Ecto neural progenitor cell (in vitro differentiated cells): ENCODE data around the gene LTB4R.
A peak's percentile ranks its signal among the peaks of the same experiment; 100 is the strongest.

Source experiments
- DNase-seq: peaks from one replicate; pipeline ENCODE4 v3.0.0-alpha.2; 2018; ENCODE audit warnings: low spot score

Gene LTB4R

DNA sequence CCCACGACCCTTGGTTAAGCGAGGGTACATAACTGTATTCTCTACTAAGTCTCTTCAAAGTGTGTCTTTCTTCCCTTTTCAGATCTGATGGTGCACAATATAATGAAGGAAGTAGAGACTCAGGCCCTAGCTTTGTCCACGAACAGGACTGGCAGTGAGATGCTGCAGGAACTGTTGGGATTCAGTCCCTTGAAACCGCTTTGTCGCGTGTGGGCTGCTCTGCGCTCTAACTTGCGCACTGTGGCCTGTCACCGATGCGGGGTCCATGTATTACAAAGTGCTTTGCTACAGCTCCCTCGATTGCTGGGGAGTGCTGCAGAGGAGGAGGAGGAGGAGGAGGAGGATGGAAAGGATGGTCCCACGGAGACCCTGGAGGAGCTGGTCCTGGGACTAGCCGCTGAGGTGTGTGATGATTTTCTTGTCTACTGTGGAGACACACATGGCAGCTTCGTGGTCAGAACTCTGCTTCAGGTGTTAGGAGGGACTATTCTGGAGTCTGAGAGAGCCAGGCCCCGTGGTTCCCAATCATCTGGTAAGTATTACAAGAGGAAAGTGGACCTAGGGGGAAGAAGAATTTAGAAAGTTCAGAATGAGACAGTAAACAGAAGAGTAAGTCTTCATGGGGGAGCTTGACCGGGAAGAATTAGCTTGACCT is 10.8 kb upstream of the LTB4R start:
- no peak for DNase-seq

DNA sequence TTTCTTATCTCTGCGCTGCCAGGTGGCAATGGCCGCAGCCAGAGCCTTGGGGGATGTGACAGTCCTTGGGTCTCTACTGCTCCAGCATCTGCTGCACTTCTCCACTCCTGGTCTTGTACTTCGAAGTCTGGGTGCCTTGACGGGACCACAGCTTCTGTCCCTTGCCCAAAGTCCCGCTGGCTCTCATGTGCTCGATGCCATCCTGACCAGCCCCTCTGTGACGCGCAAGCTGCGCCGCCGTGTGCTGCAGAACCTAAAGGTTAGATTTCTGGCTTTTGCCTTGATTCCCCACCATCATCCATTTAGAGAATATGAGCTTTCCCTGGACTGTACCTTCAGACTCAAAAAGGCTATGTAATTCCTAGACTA is 7.3 kb upstream of the LTB4R start:
- DNase-seq: no peak

DNA sequence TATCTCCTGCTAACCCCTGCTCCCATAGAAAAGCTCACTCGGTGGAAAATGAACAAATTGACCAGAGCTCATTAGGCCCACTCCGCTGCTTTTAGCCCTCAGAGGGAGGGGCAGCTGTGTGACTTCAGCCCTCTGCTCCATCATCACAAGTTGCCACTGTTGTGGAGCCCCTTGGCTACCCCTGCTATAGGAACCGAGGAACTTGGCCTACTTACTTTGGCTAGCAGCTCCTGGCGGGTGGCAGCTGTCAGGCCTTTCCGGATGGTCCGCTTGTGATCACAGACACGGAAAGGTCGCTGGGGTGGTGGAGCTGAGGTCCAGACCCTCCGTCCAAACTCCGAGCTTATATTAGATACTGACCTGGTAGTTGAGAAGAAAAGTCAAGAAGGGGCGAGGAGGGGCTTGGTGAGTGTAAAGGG is 4.1 kb upstream of the LTB4R start:
- no peak for DNase-seq

DNA sequence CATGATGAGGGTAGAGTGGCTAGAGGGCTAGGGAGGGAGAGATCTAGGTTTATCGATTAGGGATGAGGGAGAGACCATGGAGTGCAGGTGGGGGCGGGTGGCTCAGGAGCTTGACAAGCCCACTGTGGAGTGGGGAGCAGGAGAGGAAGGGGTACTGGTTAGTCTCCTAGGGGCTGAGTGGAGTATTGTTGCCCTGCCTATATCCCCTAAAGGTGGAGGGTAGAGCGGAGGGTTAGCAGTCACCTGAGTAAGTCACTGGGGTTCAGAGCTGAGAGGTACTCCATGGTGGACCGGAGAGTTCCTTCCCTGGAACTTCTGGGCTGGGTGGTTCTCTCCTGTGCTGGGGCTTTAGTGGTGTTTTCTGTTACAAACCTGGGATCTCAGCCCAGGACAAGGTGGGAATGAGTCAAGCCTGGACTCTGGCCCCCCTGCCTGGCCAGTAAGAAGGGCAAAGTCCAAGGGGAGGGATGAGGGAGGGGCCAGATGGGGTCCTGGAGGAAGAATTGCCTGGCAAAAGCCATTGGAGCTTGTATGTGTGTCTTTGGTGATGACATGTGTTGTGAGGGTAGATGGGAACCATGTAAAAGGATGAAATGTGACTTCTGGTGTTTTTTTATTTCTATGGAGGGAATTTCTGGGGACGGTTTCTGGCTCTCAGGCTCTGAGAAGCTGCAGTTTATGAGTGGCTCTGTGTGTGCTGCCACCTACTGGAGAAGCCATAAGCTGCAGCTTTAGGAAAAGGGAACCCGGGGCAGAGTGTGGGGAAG is 3.5 kb upstream of the LTB4R start, which contains the start of gene CIDEB:
Gene CIDEB (minus strand): TSS at position 403 of the 767 bp plus-strand sequence. CDS start 119 bp downstream, at position 284.
- DNase-seq: peak; percentile 67

DNA sequence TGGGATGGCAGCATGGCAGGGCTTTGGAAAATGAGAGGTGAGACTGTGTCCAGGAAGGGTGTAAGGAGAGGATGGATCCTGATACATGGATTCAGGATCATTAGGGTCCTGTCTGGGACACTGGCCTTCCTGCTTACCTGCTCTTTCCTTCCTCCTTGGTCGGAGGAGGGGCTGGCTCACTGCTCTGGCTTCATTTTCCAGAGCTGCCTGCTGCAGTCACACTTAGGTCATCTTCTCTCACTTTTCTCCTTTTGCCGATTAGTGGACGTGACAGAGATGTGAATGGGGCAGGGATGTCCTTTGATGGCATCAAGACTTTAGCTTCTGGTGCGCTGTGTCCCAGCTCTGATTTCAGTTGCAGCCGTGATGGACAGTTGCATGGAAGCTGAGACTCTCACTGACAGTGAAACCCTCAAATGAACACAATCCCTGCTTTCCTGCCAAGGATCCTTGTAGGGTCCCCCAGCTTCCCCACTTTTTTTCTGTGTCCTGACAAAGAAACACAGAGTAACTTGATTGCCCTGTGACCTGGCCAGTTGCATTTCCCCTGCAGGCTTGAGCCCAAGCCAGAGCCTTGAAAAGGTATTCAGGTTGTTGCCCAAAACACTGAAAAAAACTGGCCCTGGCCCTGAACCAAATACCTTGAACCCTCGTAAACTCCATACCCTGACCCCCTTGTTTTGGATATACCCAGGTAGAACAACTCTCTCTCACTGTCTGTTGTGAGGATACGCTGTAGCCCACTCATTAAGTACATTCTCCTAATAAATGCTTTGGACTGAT is 2.8 kb upstream of the LTB4R start:
- no peak for DNase-seq

DNA sequence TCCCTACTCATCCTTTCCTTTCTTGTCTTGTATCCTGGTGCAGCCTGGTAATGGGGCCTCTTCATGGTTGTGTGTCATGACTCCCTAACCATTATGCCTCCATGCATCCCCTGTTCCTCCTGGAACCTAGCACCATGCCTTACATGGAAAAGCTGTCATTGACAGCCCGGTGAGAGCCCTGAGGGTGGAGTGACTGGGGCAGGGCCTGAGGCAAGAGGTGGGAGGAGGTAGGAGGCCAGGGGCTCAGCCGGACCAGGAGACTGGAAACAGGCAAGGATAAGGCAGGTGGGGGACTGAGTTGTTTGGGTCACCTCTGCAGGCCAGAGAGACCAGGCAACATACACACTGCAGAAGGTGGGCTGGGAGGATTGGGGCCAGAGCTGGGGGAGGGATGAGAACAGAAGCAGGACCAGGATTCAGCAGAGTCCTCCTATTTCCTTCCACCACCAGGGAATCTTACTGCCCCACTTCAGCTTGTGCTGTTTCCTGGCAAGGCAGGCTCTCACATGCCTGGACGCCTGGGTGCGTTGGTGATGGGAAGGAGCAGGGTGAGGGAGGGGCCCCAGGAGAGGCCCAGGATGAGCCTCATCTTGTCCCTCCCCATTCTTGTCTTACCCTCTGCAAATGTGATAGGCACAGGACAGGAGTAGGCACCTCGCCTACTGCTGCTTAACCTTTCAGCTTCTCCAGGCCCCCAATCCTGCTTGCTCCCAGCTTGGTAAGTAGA is 1.6 kb upstream of the LTB4R start, which contains the start of gene LTB4R2:
Gene LTB4R2 (plus strand): TSS at position 603 of the 727 bp plus-strand sequence. CDS start 525 bp downstream, outside the sequence.
- no peak for DNase-seq

DNA sequence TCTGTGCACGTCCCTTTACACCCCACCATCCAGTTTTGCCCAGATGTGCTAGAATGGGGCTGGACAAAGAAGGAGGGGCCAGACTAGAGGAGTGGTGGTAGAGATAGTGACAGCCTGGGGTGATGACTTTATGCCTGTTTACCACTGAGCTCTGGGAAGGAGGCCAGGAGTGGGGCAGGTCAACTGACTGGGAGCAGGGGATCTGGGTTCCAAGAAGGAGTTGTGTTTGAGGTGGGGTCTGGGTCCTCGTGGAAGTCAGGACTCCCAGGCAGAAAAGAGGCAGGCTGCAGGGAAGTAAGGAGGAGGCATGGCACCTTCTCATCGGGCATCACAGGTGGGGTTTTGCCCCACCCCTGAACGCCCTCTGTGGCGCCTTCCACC is 1.0 kb upstream of the LTB4R start:
- DNase-seq: no peak

DNA sequence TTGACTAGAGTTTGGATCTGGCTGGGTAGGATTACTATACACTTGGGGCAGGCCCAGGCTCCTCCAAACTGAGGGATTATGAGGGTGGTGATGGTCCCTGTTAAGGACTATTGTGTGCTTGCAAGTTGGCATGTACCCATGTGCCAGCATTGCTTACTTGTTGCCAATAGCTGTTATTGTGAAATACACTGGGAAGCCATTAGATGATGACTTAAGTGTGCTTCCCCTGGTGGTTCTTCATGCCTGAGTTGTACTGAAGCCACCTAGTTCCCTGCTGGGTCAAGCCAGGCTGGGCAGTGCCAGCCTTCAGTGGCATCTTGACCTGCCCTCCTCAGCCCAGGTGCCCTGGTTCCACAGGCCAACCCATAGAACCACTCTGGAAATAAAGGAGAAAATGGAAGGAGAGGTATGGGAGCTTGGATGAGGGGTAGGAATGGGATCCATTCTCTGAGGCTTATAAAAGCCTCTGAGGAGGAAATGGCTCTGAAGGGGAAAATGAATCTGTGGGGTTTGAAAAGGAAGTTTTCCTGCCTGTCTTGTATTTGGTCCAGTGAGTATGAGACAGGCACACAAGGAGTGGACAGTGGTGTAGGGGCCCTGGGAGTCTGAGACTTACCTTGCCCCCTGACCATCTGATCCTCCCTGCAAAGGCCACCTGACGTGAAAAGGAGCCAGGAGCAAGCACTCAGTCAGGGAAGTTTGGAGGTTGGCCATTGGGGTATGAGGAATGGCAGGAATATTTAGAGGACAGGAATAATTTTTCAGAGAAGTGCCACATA is 724 bp downstream of the LTB4R start:
- DNase-seq: no peak

DNA sequence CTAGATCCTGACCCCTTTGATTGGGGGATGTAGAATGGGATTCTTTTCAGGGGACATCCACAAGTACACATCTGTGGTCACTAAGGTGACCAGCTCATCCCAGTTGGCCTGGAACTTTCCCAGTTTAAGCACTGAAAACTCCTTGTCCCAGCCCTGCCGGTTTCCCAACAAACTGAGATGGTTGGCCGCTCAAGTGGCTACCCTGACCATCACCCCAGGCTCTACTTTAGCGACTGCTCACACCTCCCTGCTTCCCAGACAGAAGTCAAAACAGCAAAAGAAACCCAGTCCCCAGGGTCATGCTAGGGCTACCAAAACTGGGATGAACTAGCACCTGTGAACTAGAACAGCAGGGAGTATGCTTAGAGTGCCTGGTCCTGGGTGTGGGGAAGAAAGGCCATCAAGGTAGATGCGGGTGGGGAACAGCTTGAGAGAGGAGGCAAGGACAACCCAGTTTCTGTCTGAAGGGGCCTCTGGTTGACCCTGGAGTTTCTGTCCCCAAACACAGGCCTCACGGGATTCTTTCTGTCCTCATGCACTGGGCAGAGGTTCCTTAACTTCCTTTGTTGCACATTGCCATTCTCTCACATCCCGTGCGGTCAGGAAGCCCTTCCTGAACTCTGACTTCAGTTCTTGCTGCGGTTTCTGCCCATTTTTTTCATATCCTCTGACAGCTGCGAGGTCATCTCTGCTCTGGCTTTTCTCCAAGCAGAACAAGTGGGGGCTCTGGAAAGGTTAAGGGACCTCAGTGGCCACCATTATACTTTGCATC is 1.6 kb downstream of the LTB4R start:
- no peak for DNase-seq

DNA sequence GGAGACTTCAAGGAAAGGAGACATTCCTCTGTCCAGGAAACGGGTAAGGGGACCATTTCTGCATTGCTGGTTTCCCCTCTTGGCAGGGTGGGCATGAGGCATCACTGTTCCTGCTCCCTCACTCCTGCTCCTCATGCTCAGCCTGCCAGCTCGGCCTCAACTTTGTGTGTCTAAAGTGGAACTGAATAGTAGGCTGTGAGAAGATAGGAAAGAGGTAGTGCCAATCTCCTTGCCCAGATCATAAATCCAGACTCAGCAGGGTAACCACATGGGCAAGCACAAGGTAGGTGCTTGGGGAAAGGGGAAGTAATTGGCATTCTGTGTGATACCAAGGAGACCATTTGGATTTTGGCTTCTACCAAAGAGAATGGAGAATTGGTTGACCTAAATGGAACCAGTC is 2.6 kb downstream of the LTB4R start:
- DNase-seq: no peak

DNA sequence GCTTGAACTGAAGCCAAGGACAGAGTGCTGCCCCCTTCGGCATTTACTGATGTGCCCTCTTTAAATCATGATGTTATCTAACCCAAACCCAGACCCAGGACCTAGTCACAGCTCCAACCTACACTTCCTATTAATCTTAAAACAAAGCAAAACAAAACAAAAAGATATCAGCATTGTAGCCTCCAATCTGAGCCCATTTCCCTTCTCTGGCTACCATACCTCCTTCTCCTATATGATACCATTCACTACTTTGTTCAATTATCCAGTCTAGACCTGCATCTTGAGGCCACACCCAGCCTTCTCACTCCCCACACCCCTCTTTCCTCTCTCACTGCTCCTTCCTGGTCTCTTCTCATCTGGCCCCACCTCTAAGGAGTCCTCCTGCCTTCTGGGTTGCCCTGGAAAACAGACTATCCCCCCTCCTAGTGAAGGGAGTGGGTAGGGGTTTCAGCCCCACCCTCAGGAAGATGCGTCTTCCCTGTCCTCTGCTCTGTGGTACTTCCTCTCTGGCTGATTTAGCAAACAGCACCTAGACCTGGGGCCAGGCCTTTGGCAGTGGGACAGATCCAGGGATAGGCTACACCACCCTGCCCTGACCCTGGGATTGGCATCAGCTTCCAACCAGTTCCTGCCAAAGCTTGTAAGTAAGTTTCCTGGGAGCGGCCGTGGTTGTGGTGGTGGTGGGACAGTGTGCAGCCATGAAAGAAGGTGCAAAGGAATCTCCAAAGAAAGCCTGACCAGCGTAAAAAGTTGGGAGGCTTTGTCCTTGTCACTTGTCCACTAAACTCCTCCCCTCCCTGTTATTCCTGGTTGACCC is 3.3 kb downstream of the LTB4R start:
- no peak for DNase-seq

DNA sequence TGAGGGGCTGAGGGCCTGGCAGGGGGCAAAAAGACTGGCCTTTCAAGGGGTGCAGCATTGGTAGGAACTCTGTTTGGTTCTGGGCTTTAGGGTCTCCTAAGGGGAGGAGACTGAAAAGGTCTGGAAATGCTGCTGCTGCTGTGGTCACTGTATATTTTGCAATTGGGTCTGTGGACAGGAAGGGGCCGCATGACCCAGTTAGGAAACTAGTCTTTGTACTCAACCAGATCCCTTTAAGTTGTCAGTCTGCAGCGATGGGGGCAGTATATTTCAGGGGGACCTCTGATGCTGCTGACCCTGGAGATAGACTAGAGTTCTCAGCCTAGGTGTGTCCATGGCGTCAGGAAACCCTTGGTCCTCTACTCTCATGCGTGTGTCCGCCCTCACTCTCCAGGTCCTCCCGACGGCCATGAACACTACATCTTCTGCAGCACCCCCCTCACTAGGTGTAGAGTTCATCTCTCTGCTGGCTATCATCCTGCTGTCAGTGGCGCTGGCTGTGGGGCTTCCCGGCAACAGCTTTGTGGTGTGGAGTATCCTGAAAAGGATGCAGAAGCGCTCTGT is 4.0 kb downstream of the LTB4R start:
- no peak for DNase-seq

DNA sequence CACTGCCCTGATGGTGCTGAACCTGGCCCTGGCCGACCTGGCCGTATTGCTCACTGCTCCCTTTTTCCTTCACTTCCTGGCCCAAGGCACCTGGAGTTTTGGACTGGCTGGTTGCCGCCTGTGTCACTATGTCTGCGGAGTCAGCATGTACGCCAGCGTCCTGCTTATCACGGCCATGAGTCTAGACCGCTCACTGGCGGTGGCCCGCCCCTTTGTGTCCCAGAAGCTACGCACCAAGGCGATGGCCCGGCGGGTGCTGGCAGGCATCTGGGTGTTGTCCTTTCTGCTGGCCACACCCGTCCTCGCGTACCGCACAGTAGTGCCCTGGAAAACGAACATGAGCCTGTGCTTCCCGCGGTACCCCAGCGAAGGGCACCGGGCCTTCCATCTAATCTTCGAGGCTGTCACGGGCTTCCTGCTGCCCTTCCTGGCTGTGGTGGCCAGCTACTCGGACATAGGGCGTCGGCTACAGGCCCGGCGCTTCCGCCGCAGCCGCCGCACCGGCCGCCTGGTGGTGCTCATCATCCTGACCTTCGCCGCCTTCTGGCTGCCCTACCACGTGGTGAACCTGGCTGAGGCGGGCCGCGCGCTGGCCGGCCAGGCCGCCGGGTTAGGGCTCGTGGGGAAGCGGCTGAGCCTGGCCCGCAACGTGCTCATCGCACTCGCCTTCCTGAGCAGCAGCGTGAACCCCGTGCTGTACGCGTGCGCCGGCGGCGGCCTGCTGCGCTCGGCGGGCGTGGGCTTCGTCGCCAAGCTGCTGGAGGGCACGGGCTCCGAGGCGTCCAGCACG is 4.7 kb downstream of the LTB4R start:
- DNase-seq: peak; percentile 59

DNA sequence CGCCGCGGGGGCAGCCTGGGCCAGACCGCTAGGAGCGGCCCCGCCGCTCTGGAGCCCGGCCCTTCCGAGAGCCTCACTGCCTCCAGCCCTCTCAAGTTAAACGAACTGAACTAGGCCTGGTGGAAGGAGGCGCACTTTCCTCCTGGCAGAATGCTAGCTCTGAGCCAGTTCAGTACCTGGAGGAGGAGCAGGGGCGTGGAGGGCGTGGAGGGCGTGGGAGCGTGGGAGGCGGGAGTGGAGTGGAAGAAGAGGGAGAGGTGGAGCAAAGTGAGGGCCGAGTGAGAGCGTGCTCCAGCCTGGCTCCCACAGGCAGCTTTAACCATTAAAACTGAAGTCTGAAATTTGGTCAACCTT is 5.3 kb downstream of the LTB4R start:
- DNase-seq: no peak

DNA sequence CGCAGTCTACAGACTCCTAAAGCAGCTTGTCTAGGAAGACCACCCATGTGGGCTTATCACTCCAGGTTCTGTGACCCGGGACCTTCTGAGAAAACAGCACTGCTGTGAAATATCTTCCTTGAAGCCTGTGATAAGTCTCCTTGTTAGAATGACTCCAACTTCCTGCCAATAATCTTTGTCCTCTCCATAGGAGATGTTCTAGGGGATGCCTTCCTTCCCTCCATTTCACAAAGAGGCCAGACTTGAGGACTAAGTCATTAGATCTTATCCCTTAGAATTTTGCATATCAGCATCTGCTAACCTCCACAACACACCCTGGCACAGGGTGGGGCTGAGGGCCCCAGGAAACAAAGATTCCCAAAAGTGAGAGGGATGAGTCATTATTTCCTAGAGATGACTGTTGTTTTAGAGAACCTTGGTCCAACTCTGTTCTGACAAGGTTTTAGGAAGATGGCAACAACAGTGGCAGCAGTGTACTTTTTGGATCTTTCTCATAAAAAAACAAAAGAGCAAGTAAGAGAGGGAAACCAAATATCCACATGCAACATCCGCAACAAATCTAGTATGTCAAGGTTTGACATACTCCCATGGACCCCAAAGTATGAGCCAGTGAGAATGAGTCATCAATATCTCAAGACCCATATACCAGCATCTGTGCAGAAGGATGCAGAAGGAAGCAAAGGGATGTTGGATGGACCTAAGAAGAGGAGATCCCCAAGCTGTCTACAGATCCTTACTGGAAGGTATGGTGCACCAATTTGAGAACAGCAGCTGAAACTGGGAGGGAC is 6.0 kb downstream of the LTB4R start:
- no peak for DNase-seq

DNA sequence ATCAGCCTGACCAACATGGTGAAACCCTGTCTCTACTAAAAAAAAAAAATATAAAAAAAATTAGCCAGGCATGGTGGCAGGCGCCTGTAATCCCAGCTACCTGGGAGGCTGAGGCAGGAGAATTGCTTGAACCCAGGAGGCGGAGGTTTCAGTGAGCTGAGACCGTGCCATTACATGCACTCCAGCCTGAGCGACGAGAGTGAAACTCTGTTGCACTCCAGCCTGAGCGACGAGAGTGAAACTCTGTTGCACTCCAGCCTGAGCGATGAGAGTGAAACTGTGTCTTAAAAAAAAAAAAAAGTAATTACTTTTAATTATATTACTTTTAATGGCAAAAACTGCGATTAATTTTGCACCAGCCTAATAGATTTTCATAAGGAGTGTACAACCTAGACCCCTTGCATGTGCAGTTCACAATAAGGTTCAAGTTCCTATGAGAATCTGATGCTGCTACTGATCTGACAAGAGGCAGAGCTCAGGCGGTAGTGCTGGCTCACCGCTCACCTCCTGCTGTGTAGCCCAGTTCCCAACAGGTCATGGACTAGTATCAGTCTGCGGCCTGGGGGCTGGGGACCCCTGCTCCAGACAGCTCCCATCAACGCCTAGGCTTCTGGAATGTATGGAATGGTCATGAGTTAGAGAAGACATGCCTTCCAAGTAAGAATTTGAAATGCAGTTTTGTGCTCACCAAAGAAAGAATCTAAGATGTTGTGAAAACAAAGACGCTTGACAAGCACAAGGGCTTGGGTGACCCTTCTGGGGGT is 10.1 kb downstream of the LTB4R start:
- no peak for DNase-seq

DNA sequence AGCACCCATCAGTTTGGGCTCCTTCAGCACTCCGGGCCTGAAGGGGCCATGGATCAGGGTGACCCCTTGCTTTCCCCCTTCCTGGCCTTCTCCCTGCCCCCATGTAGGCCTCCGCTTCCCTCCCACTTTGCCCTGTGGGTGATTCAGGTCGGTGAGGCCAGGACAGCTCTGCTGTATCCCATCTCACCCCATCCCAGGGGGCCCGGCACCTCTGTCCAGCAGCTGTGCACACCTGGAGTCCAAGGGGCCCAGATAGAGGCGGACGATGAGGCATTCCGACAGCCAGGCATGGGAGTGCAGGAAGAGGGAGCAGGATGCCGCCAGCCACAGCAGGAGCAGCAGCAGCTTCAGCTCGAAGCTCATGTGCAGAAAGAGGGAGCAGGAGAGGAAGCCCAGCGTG is 11.4 kb downstream of the LTB4R start:
- no peak for DNase-seq
